Right lobe of liver (tissue), 6 donors: Measurements from ENCODE around the gene KLK7. TPM values are rescaled to one million over a fixed set of nuclear protein-coding genes. Genes with fewer than 3 reads are reported as not detected.

Experiments
- ATAC-seq, 4 donors: fragments of 200-7000 bp; cut with Tn5 transposase; one replicate each; pipeline ENCODE4 v1.9.1; 2020; ENCODE audit warnings: mild to moderate bottlenecking in 4 of 4, moderate library complexity in 4 of 4
- DNase-seq, 3 donors: peaks; one replicate each; pipeline ENCODE4 v3.0.0-alpha.2; 2020
- H3K27ac ChIP-seq, 3 donors: fragments of 200-600 bp; one replicate each; pipeline ENCODE4 v1.8.0; 2022
- H3K27me3 ChIP-seq, 2 donors: fragments of 200-600 bp; one replicate each; pipeline ENCODE4 v1.8.0; 2022
- H3K36me3 ChIP-seq, 4 donors: fragments of 200-600 bp; sonication (generic) in 1 of 4; one replicate each; pipeline versions ENCODE4 v1.5.1 to v1.8.0; 2017 to 2022; ENCODE audit warnings: control low read depth in 1 of 4
- H3K4me1 ChIP-seq, 4 donors: fragments of 200-600 bp; sonication (generic) in 1 of 4; one replicate each; pipeline versions ENCODE4 v1.5.1 to v1.8.0; 2017 to 2022; ENCODE audit warnings: control low read depth in 1 of 4
- H3K4me3 ChIP-seq, 3 donors: fragments of 200-600 bp; one replicate each; pipeline ENCODE4 v1.8.0; 2022
- H3K9me3 ChIP-seq, 4 donors: fragments of 200-600 bp; sonication (generic) in 1 of 4; one replicate each; pipeline versions ENCODE4 v1.5.1 to v1.8.0; 2017 to 2022; ENCODE audit warnings: control low read depth in 1 of 4
- CTCF ChIP-seq, 4 donors: fragments of 200-600 bp in 3 of 4; fragments of 450-650 bp in 1 of 4; IDR thresholded peaks; one replicate each; pipeline versions ENCODE4 v1.5.1 to v1.8.0; 2016 to 2022; ENCODE audit warnings: antibody characterized with exemption in 4 of 4, mild to moderate bottlenecking in 2 of 4
- POLR2A ChIP-seq: fragments of 450-650 bp; IDR thresholded peaks from one replicate; pipeline ENCODE4 v1.6.1; 2017; ENCODE audit warnings: antibody characterized with exemption, mild to moderate bottlenecking
- WGBS: methylation state at CpG from one replicate; pipeline ENCODE4 v1.1.6; 2018; ENCODE audit warnings: low coverage, low lambda C conversion rate; ENCODE audit not compliant: insufficient coverage; ENCODE audit errors: missing lambda C conversion rate; 5-methylcytosine and 5-hydroxymethylcytosine counted together
- intact Hi-C, 2 donors: fragments of 100-400 bp; cut with DNase I; formaldehyde crosslinking; loops; one replicate each; pipeline versions ENCODE4 v1.11.2 to v1.14.1; 2022
- total RNA-seq, 6 experiments: library from RNA; depleted of rRNA in 2 of 6; stranded (reverse); fragments of >200 nt in 2 of 6; fragmentation: NEBNext Ultra II Directional in 3 of 6; extraction: Animal tissue kit (Norgen Biotek cat#: 25700) in 3 of 6; gene quantifications; one replicate each; pipeline versions ENCODE4 v1.1.0 to v1.2.4, GENCODE V29; 2016 to 2023
- donor health status: DM: no; HTN: yes; CAD: no.
- donor health status: DM: no; HTN: no; CAD: no.
- donor health status: DM: no; HTN: no; CAD: no.
- donor health status: DM: no; HTN: yes; CAD: no.
- donor health status: DM: no; HTN: yes; CAD: no.

Gene KLK7
- total RNA-seq, 6 experiments from 2014 or later, result not detected

GRCh38 chr19:51001515-51001914, 17.8 kb upstream of the KLK7 start, which contains the start of gene KLK8:
TSS of gene KLK8 (minus strand) at chr19:51001604. CDS start at chr19:51001167, 437 bp downstream.
- Histone ChIP-seq H3K9me3 (no peaks in the 10 kb centered on the region), H3K4me1 (no peaks in the 10 kb centered on the region), H3K27me3 (no peaks in the 10 kb centered on the region), H3K4me3 (no peak within 1 kb of the TSS), H3K36me3 (no peaks in the 10 kb centered on the region), H3K27ac (no peak within 1 kb of the TSS)
- intact Hi-C loops, result no loop called here
- ATAC-seq, result no peak
- DNase-seq, result no peak
- 22% methylated on average over 6 of the region's 7 CpGs for WGBS
- TF ChIP-seq CTCF (IDR thresholded peaks at IDR 0.05) (no peak), POLR2A (no peak)

- no peak for DNase-seq
- H3K4me1 ChIP-seq, result no peaks in the 10 kb centered on the region
- no peak for ATAC-seq
- no peaks in the 10 kb centered on the region for H3K9me3 ChIP-seq
- WGBS, result 26% methylated on average over 15 of the region's 16 CpGs
- H3K27me3 ChIP-seq, result no peaks in the 10 kb centered on the region
- H3K27ac ChIP-seq, result no peak overlapping the region
- no peaks in the 10 kb centered on the region for H3K36me3 ChIP-seq
- intact Hi-C loops, result no loop called here
- no peak for TF ChIP-seq POLR2A
- no peak for TF ChIP-seq CTCF (IDR thresholded peaks at IDR 0.05)
- no peak overlapping the region for H3K4me3 ChIP-seq
Measured at GRCh38 chr19:51000981-51001380, 17.3 kb upstream of the KLK7 start.

GRCh38 chr19:51000426-51000825, 16.7 kb upstream of the KLK7 start:
- no peaks in the 10 kb centered on the region for H3K36me3 ChIP-seq
- TF ChIP-seq CTCF (IDR thresholded peaks at IDR 0.05) (no peak), POLR2A (no peak)
- H3K27me3 ChIP-seq, result no peaks in the 10 kb centered on the region
- H3K4me1 ChIP-seq, result no peaks in the 10 kb centered on the region
- ATAC-seq (no peak), DNase-seq (no peak)
- intact Hi-C loops, result no loop called here
- no peaks in the 10 kb centered on the region for H3K9me3 ChIP-seq
- H3K4me3 ChIP-seq, result no peak overlapping the region
- 40% methylated on average over 2 of the region's 10 CpGs for WGBS
- no peak overlapping the region for H3K27ac ChIP-seq

GRCh38 chr19:50998686-50999085, 15.0 kb upstream of the KLK7 start:
- Histone ChIP-seq H3K36me3 (no peaks in the 10 kb centered on the region), H3K4me1 (no peaks in the 10 kb centered on the region), H3K4me3 (no peak overlapping the region), H3K9me3 (no peaks in the 10 kb centered on the region), H3K27me3 (no peaks in the 10 kb centered on the region), H3K27ac (no peak overlapping the region)
- WGBS, result 54% methylated on average over 4 of the region's 4 CpGs
- ATAC-seq (no peak), DNase-seq (no peak)
- TF ChIP-seq CTCF (IDR thresholded peaks at IDR 0.05) (no peak), POLR2A (no peak)
- intact Hi-C loops, result no loop called here

- WGBS, result 41% methylated on average over 5 of the region's 5 CpGs
- Histone ChIP-seq H3K27ac (no peak overlapping the region), H3K4me1 (no peaks in the 10 kb centered on the region), H3K36me3 (no peaks in the 10 kb centered on the region), H3K9me3 (no peaks in the 10 kb centered on the region), H3K27me3 (no peaks in the 10 kb centered on the region), H3K4me3 (no peak overlapping the region)
- intact Hi-C loops, result no loop called here
- DNase-seq (no peak), ATAC-seq (no peak)
- TF ChIP-seq POLR2A (no peak), CTCF (IDR thresholded peaks at IDR 0.05) (no peak)
Measured at GRCh38 chr19:50998061-50998460, 14.3 kb upstream of the KLK7 start.
